ENCODE measurements around the gene CBLC. TPM values are rescaled to one million over a fixed set of nuclear protein-coding genes. Genes with fewer than 3 reads are reported as not detected.
A peak's percentile ranks its signal among the peaks of the same experiment; 100 is the strongest.
"Not testable (repeated sequence)": the region's sequence is repeated elsewhere in the genome, so short reads cannot be mapped to it uniquely, and the experiment has no call there.

Gene CBLC
- total and polyA plus RNA-seq, 9 donors, result 0.11 to 2.6 (median 1.1) TPM; not detected in 5

- 84% methylated on average over 2 of the region's 2 CpGs for WGBS (ENCODE audit: insufficient coverage)
- not testable (repeated sequence) for H3K36me3 ChIP-seq (ENCODE audit: control insufficient read depth, insufficient read depth, low read length); H3K4me1 ChIP-seq (ENCODE audit: control insufficient read depth, insufficient read depth, low read length); DNase-seq; H3K4me3 ChIP-seq (ENCODE audit: low read length); H3K27ac ChIP-seq (ENCODE audit: low read length); H3K27me3 ChIP-seq (ENCODE audit: control insufficient read depth, insufficient read depth, low read length); H3K9me3 ChIP-seq (replicated peaks; ENCODE audit: control insufficient read depth, low read depth, low read length)
Observed at GRCh38 chr19:44781694-44782093, 4.0 kb downstream of the CBLC start.

GRCh38 chr19:44782729-44783128 lies 5.0 kb downstream of the CBLC start:
- Histone ChIP-seq H3K4me1 (ENCODE audit: control insufficient read depth, insufficient read depth, low read length) (peaks cover 5% of the 10 kb centered on the region), H3K27ac (ENCODE audit: low read length) (no peak overlapping the region), H3K27me3 (ENCODE audit: control insufficient read depth, insufficient read depth, low read length) (no peaks in the 10 kb centered on the region), H3K4me3 (ENCODE audit: low read length) (no peak overlapping the region), H3K36me3 (ENCODE audit: control insufficient read depth, insufficient read depth, low read length) (no peaks in the 10 kb centered on the region), H3K9me3 (replicated peaks; ENCODE audit: control insufficient read depth, low read depth, low read length) (no peaks in the 10 kb centered on the region)
- no peak for DNase-seq
- WGBS (ENCODE audit: insufficient coverage), result 82% methylated on average over 2 of the region's 5 CpGs

- Histone ChIP-seq H3K4me3 (ENCODE audit: low read length) (no peak overlapping the region), H3K27me3 (ENCODE audit: control insufficient read depth, insufficient read depth, low read length) (no peaks in the 10 kb centered on the region), H3K36me3 (ENCODE audit: control insufficient read depth, insufficient read depth, low read length) (no peaks in the 10 kb centered on the region), H3K9me3 (replicated peaks; ENCODE audit: control insufficient read depth, low read depth, low read length) (no peaks in the 10 kb centered on the region), H3K4me1 (ENCODE audit: control insufficient read depth, insufficient read depth, low read length) (peaks cover 5% of the 10 kb centered on the region), H3K27ac (ENCODE audit: low read length) (no peak overlapping the region)
- WGBS (ENCODE audit: insufficient coverage), result 96% methylated on average over 3 of the region's 4 CpGs
- no peak for DNase-seq
Observed at GRCh38 chr19:44783545-44783944, 5.9 kb downstream of the CBLC start.

GRCh38 chr19:44785271-44785670 lies 7.6 kb downstream of the CBLC start:
- no peak for DNase-seq
- H3K4me1 ChIP-seq (ENCODE audit: control insufficient read depth, insufficient read depth, low read length), result peaks cover 5% of the 10 kb centered on the region
- WGBS (ENCODE audit: insufficient coverage), result no CpG with 5 or more reads among the region's 3 CpGs
- no peaks in the 10 kb centered on the region for H3K27me3 ChIP-seq (ENCODE audit: control insufficient read depth, insufficient read depth, low read length)
- no peak overlapping the region for H3K27ac ChIP-seq (ENCODE audit: low read length)
- no peak overlapping the region for H3K4me3 ChIP-seq (ENCODE audit: low read length)
- H3K36me3 ChIP-seq (ENCODE audit: control insufficient read depth, insufficient read depth, low read length), result no peaks in the 10 kb centered on the region
- no peaks in the 10 kb centered on the region for H3K9me3 ChIP-seq (replicated peaks; ENCODE audit: control insufficient read depth, low read depth, low read length)

GRCh38 chr19:44785993-44786392 lies 8.3 kb downstream of the CBLC start:
- Histone ChIP-seq H3K4me3 (ENCODE audit: low read length) (no peak overlapping the region), H3K4me1 (ENCODE audit: control insufficient read depth, insufficient read depth, low read length) (peaks cover 5% of the 10 kb centered on the region), H3K27ac (ENCODE audit: low read length) (no peak overlapping the region), H3K9me3 (replicated peaks; ENCODE audit: control insufficient read depth, low read depth, low read length) (no peaks in the 10 kb centered on the region), H3K36me3 (ENCODE audit: control insufficient read depth, insufficient read depth, low read length) (no peaks in the 10 kb centered on the region), H3K27me3 (ENCODE audit: control insufficient read depth, insufficient read depth, low read length) (no peaks in the 10 kb centered on the region)
- no peak for DNase-seq
- WGBS (ENCODE audit: insufficient coverage), result 92% methylated on average over 13 of the region's 15 CpGs

GRCh38 chr19:44788971-44789370 lies 11.3 kb downstream of the CBLC start:
- WGBS (ENCODE audit: insufficient coverage), result 91% methylated on average over 6 of the region's 6 CpGs

GRCh38 chr19:44789943-44790483 lies 12.3 kb downstream of the CBLC start:
- Histone ChIP-seq H3K4me1 (ENCODE audit: control insufficient read depth, insufficient read depth, low read length) (peaks cover 5% of the 10 kb centered on the region), H3K36me3 (ENCODE audit: control insufficient read depth, insufficient read depth, low read length) (no peaks in the 10 kb centered on the region), H3K27ac (ENCODE audit: low read length) (no peak overlapping the region), H3K9me3 (replicated peaks; ENCODE audit: control insufficient read depth, low read depth, low read length) (no peaks in the 10 kb centered on the region), H3K4me3 (ENCODE audit: low read length) (no peak overlapping the region), H3K27me3 (ENCODE audit: control insufficient read depth, insufficient read depth, low read length) (no peaks in the 10 kb centered on the region)
- no CpG with 5 or more reads among the region's 13 CpGs for WGBS (ENCODE audit: insufficient coverage)
- DNase-seq, result peak; percentile 56

More at GRCh38 chr19:44788971-44789370, 11.3 kb downstream of the CBLC start:
- no peaks in the 10 kb centered on the region for H3K36me3 ChIP-seq (ENCODE audit: control insufficient read depth, insufficient read depth, low read length)
- H3K4me1 ChIP-seq (ENCODE audit: control insufficient read depth, insufficient read depth, low read length), result peaks cover 9% of the 10 kb centered on the region
- no peak overlapping the region for H3K4me3 ChIP-seq (ENCODE audit: low read length)
- no peak for DNase-seq
- H3K27me3 ChIP-seq (ENCODE audit: control insufficient read depth, insufficient read depth, low read length), result no peaks in the 10 kb centered on the region
- no peak overlapping the region for H3K27ac ChIP-seq (ENCODE audit: low read length)
- H3K9me3 ChIP-seq (replicated peaks; ENCODE audit: control insufficient read depth, low read depth, low read length), result no peaks in the 10 kb centered on the region

- Histone ChIP-seq H3K27me3 (ENCODE audit: control insufficient read depth, insufficient read depth, low read length) (no peaks in the 10 kb centered on the region), H3K27ac (ENCODE audit: low read length) (no peak overlapping the region), H3K9me3 (replicated peaks; ENCODE audit: control insufficient read depth, low read depth, low read length) (no peaks in the 10 kb centered on the region), H3K4me3 (ENCODE audit: low read length) (no peak overlapping the region), H3K36me3 (ENCODE audit: control insufficient read depth, insufficient read depth, low read length) (no peaks in the 10 kb centered on the region), H3K4me1 (ENCODE audit: control insufficient read depth, insufficient read depth, low read length) (peaks cover 11% of the 10 kb centered on the region)
- 81% methylated on average over 4 of the region's 9 CpGs for WGBS (ENCODE audit: insufficient coverage)
- DNase-seq, result peak; percentile 71
Observed at GRCh38 chr19:44792281-44792680, 14.6 kb downstream of the CBLC start.

GRCh38 chr19:44794610-44795009 lies 16.9 kb downstream of the CBLC start:
- Histone ChIP-seq H3K9me3 (replicated peaks; ENCODE audit: control insufficient read depth, low read depth, low read length) (no peaks in the 10 kb centered on the region), H3K27me3 (ENCODE audit: control insufficient read depth, insufficient read depth, low read length) (no peaks in the 10 kb centered on the region)
- WGBS (ENCODE audit: insufficient coverage), result 94% methylated on average over 3 of the region's 4 CpGs

GRCh38 chr19:44795398-44795987 lies 17.8 kb downstream of the CBLC start:
- peaks cover 15% of the 10 kb centered on the region for H3K4me1 ChIP-seq (ENCODE audit: control insufficient read depth, insufficient read depth, low read length)
- DNase-seq, result no peak
- H3K27ac ChIP-seq (ENCODE audit: low read length), result no peak overlapping the region
- H3K36me3 ChIP-seq (ENCODE audit: control insufficient read depth, insufficient read depth, low read length), result no peaks in the 10 kb centered on the region
- WGBS (ENCODE audit: insufficient coverage), result 90% methylated on average over 12 of the region's 13 CpGs
- no peak overlapping the region for H3K4me3 ChIP-seq (ENCODE audit: low read length)
- no peaks in the 10 kb centered on the region for H3K9me3 ChIP-seq (replicated peaks; ENCODE audit: control insufficient read depth, low read depth, low read length)
- H3K27me3 ChIP-seq (ENCODE audit: control insufficient read depth, insufficient read depth, low read length), result no peaks in the 10 kb centered on the region

More at GRCh38 chr19:44794610-44795009, 16.9 kb downstream of the CBLC start:
- Histone ChIP-seq H3K36me3 (ENCODE audit: control insufficient read depth, insufficient read depth, low read length) (no peaks in the 10 kb centered on the region), H3K4me1 (ENCODE audit: control insufficient read depth, insufficient read depth, low read length) (peaks cover 11% of the 10 kb centered on the region), H3K27ac (ENCODE audit: low read length) (no peak overlapping the region), H3K4me3 (ENCODE audit: low read length) (no peak overlapping the region)
- DNase-seq, result no peak
